A549 treated with ZK216348 at 1 μM for 4 hours (cell line): ENCODE data around the gene CLEC4M. TPM values are rescaled to one million over a fixed set of nuclear protein-coding genes. Genes with fewer than 3 reads are reported as not detected.

Source experiments
- total RNA-seq: library from RNA; stranded (reverse); fragments of 200-300 nt; extraction: Qiagen RNA extraction; gene quantifications from 5 replicates; pipeline ENCODE4 v1.2.3, GENCODE V29; 2022; ENCODE audit warnings: low read depth

The CLEC4M gene, protein sequence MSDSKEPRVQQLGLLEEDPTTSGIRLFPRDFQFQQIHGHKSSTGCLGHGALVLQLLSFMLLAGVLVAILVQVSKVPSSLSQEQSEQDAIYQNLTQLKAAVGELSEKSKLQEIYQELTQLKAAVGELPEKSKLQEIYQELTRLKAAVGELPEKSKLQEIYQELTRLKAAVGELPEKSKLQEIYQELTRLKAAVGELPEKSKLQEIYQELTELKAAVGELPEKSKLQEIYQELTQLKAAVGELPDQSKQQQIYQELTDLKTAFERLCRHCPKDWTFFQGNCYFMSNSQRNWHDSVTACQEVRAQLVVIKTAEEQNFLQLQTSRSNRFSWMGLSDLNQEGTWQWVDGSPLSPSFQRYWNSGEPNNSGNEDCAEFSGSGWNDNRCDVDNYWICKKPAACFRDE
- not detected in 5 replicates for total RNA-seq

DNA sequence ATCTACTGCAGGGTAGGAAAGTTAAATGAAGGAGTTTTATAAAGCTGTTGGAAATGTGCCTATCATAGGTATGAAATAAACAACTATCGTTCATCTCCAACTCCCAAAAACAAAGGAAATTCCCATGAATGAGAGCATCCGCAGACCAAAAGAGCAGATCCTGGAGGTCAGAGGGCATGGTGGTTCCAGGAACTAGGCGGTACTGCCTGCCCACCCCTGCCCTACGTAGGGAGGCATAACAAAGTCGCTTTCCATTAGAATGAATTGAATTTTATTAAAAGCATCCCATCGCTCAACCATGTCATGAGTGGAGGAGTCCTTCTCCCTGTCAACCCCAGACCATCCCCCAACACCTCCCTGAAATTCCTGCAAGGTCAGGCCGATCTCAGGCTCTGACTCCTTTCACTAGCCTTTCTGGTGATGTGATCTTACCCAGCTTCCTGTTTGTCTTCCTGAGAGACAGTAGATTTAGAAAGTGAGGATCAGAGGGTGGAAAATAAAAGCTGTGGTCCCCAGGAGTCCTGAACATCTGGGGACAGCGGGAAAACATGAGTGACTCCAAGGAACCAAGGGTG lies at the start of gene CLEC4M:
CLEC4M (plus strand) TSS at position 525 of the 575 bp plus-strand sequence; CDS start at position 549, 24 bp downstream.

DNA sequence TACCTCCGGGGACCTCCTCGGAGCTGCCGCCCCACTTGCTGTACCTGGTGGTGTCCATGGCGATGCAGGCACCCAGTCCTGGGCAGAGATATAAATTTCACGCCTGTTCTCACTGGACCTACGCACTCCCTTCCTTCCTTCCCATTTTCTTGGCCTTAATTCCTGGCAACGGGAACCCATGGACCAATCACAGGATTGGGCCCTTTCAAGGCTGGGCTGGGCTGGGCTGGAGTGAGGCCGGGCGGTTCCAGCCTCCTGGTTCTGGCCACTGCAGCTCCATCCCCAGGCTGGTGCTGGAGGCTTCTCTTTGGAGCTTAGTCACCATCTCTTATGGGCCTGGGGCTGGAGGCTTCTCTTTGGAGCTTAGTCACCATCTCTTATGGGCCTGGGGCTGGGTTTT lies 31.0 kb upstream of the CLEC4M start, which contains the start of gene CLEC4G:
CLEC4G (minus strand) TSS at position 66 of the 400 bp plus-strand sequence; CDS start at position 58, 8 bp downstream.

DNA sequence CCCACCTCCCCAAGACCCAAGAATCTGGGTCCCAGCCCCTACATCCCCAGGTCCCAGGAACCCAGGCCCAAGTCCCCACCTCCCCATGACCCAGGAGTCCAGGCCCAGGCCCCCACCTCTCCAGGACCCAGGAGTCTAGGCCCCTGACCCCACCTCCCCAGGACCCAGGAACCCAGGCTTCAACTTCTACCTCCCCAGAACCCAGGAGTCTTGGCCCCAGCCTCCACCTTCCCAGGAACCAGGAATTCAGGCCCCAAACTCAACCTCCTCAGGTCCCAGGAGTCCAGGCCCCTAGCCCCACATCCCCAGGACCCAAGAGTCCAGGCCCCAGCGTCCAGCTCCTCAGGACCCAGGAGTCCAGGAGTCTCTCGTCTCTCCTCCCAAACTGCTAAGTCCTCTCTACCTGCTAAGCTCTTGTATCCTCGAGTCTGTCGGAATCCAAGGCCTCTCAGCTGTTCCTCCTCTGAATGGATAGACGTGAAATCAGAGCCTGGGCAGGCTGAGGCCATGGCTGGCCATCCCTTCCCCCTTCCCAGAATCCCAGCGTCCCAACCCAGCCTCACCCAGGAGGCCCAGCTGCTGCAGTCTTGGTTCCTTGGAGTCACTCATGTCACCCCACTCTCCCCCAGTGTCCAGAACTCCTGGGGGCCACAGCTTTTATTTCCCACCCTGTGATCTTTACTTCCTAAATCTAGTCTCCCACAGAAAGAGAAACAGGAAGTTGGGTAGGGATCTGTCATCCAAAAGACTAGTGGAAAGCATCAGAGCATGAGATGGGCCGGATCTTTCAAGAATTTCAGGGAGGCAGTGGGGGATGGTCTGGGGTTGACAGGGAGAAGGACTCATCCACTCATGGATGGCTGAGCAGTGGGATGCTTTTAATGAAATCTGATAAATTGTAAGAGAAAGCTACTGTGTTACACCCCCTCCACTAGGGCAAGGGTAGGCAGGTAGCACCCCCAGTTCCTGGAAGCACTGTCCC lies 15.8 kb upstream of the CLEC4M start, which contains the start of gene CD209:
CD209 (minus strand) TSS at position 632 of the 982 bp plus-strand sequence; CDS start at position 609, 23 bp downstream.

Other genes with a start within 250 kb of the CLEC4M start
- 10.7 to 21.1 TPM (median 17.4 TPM) in 5 replicates for gene ZNF358, start 247.1 kb upstream of the CLEC4M start, total RNA-seq
- gene MCOLN1, start 240.6 kb upstream of the CLEC4M start, total RNA-seq: 6.6 to 14.2 TPM (median 13.6 TPM) in 5 replicates
- 20.6 to 42.1 TPM (median 36.0 TPM) in 5 replicates for gene PNPLA6, start 227.5 kb upstream of the CLEC4M start, total RNA-seq
- 2.4 to 6.9 TPM (median 4.3 TPM) in 5 replicates for gene CAMSAP3, start 167.4 kb upstream of the CLEC4M start, total RNA-seq
- gene XAB2, start 133.7 kb upstream of the CLEC4M start, total RNA-seq: 15.8 to 27.9 TPM (median 26.8 TPM) in 5 replicates
- gene PET100, start 133.4 kb upstream of the CLEC4M start, total RNA-seq: 43.5 to 95.4 TPM (median 54.5 TPM) in 5 replicates
- not detected in 5 replicates for gene PCP2, start 129.5 kb upstream of the CLEC4M start, total RNA-seq
- 26.8 to 46.6 TPM (median 39.2 TPM) in 5 replicates for gene STXBP2, start 126.1 kb upstream of the CLEC4M start, total RNA-seq
- not detected in 5 replicates for gene RETN, start 94.2 kb upstream of the CLEC4M start, total RNA-seq
- gene MCEMP1, start 86.2 kb upstream of the CLEC4M start, total RNA-seq: not detected in 5 replicates
- 43.1 to 110 TPM (median 100 TPM) in 5 replicates for gene TRAPPC5, start 82.4 kb upstream of the CLEC4M start, total RNA-seq
- not detected in 5 replicates for gene FCER2, start 61.1 kb upstream of the CLEC4M start, total RNA-seq
- gene CLEC4G, start 31.1 kb upstream of the CLEC4M start, total RNA-seq: not detected in 5 replicates
- gene CD209, start 15.7 kb upstream of the CLEC4M start, total RNA-seq: not detected in 5 replicates
- 1.0 to 2.1 TPM (median 2.0 TPM) in 5 replicates for gene EVI5L, start 67.0 kb downstream of the CLEC4M start, total RNA-seq
- gene PRR36, start 111.1 kb downstream of the CLEC4M start, total RNA-seq: 0.17 to 0.59 TPM (median 0.28 TPM) in 5 replicates
- 4.3 to 6.2 TPM (median 5.6 TPM) in 5 replicates for gene LRRC8E, start 125.3 kb downstream of the CLEC4M start, total RNA-seq
- 8.7 to 17.7 TPM (median 16.0 TPM) in 5 replicates for gene MAP2K7, start 140.6 kb downstream of the CLEC4M start, total RNA-seq
- gene TGFBR3L, start 151.6 kb downstream of the CLEC4M start, total RNA-seq: 1.4 to 2.8 TPM (median 2.2 TPM) in 4 of 5 replicates, not detected in the other
- gene SNAPC2, start 157.1 kb downstream of the CLEC4M start, total RNA-seq: 16.6 to 29.5 TPM (median 28.4 TPM) in 5 replicates
- 6.0 to 28.0 TPM (median 24.6 TPM) in 5 replicates for gene CTXN1, start 162.9 kb downstream of the CLEC4M start, total RNA-seq
- gene TIMM44, start 180.4 kb downstream of the CLEC4M start, total RNA-seq: 27.8 to 34.5 TPM (median 30.3 TPM) in 5 replicates
- gene ELAVL1, start 242.4 kb downstream of the CLEC4M start, total RNA-seq: 60.2 to 70.8 TPM (median 66.7 TPM) in 5 replicates